ENCODE results near the gene GASK1A.
"Not testable (repeated sequence)": the region's sequence is repeated elsewhere in the genome, so short reads cannot be mapped to it uniquely, and the experiment has no call there.

GASK1A gene

GRCh38 chr3:43059456-43059855 lies 80.3 kb downstream of the GASK1A start:
- Histone ChIP-seq H3K9me3 (ENCODE audit: control insufficient read depth, low read length) (no peaks in the 10 kb centered on the region), H3K4me3 (ENCODE audit: insufficient read depth, low read depth, low read length) (no peak overlapping the region), H3K4me1 (ENCODE audit: control insufficient read depth, insufficient read depth, low read length) (no peaks in the 10 kb centered on the region), H3K27ac (ENCODE audit: insufficient read depth, low read depth, low read length, poor library complexity, severe bottlenecking) (no peak overlapping the region), H3K27me3 (ENCODE audit: control insufficient read depth, insufficient read depth, low read length, poor library complexity, severe bottlenecking) (no peaks in the 10 kb centered on the region), H3K36me3 (ENCODE audit: control insufficient read depth, insufficient read depth, low read length) (no peaks in the 10 kb centered on the region)
- 91 to 94% methylated on average over 1 of the region's 1 CpG for WGBS, 2 experiments

GRCh38 chr3:43061101-43061895 lies 82.2 kb downstream of the GASK1A start:
- Histone ChIP-seq H3K9me3 (ENCODE audit: control insufficient read depth, low read length) (no peaks in the 10 kb centered on the region), H3K36me3 (ENCODE audit: control insufficient read depth, insufficient read depth, low read length) (no peaks in the 10 kb centered on the region), H3K27me3 (ENCODE audit: control insufficient read depth, insufficient read depth, low read length, poor library complexity, severe bottlenecking) (no peaks in the 10 kb centered on the region), H3K4me1 (ENCODE audit: control insufficient read depth, insufficient read depth, low read length) (no peaks in the 10 kb centered on the region), H3K27ac (ENCODE audit: insufficient read depth, low read depth, low read length, poor library complexity, severe bottlenecking) (no peak overlapping the region), H3K4me3 (ENCODE audit: insufficient read depth, low read depth, low read length) (no peak overlapping the region)
- 90 to 91% methylated on average over 8 of the region's 8 CpGs for WGBS, 2 experiments

- 94% methylated on average over 5 of the region's 5 CpGs for WGBS, 2 experiments
- H3K36me3 ChIP-seq (ENCODE audit: control insufficient read depth, insufficient read depth, low read length): no peaks in the 10 kb centered on the region
- no peaks in the 10 kb centered on the region for H3K27me3 ChIP-seq (ENCODE audit: control insufficient read depth, insufficient read depth, low read length, poor library complexity, severe bottlenecking)
- no peaks in the 10 kb centered on the region for H3K4me1 ChIP-seq (ENCODE audit: control insufficient read depth, insufficient read depth, low read length)
- H3K4me3 ChIP-seq (ENCODE audit: insufficient read depth, low read depth, low read length): no peak overlapping the region
- H3K9me3 ChIP-seq (ENCODE audit: control insufficient read depth, low read length): no peaks in the 10 kb centered on the region
- H3K27ac ChIP-seq (ENCODE audit: insufficient read depth, low read depth, low read length, poor library complexity, severe bottlenecking): no peak overlapping the region
Observed at GRCh38 chr3:43062040-43062563, 83.0 kb downstream of the GASK1A start.

- no peaks in the 10 kb centered on the region for H3K4me1 ChIP-seq (ENCODE audit: control insufficient read depth, insufficient read depth, low read length)
- H3K27ac ChIP-seq (ENCODE audit: insufficient read depth, low read depth, low read length, poor library complexity, severe bottlenecking): no peak overlapping the region
- no peaks in the 10 kb centered on the region for H3K9me3 ChIP-seq (ENCODE audit: control insufficient read depth, low read length)
- no peaks in the 10 kb centered on the region for H3K27me3 ChIP-seq (ENCODE audit: control insufficient read depth, insufficient read depth, low read length, poor library complexity, severe bottlenecking)
- H3K36me3 ChIP-seq (ENCODE audit: control insufficient read depth, insufficient read depth, low read length): no peaks in the 10 kb centered on the region
- H3K4me3 ChIP-seq (ENCODE audit: insufficient read depth, low read depth, low read length): no peak overlapping the region
- WGBS, 2 experiments: 74 to 82% methylated on average over 8 of the region's 8 CpGs
Observed at GRCh38 chr3:43062564-43063040, 83.5 kb downstream of the GASK1A start.

- H3K9me3 ChIP-seq (ENCODE audit: control insufficient read depth, low read length): no peaks in the 10 kb centered on the region
- H3K36me3 ChIP-seq (ENCODE audit: control insufficient read depth, insufficient read depth, low read length): no peaks in the 10 kb centered on the region
- 71 to 78% methylated on average over 5 of the region's 5 CpGs for WGBS, 2 experiments
- H3K27ac ChIP-seq (ENCODE audit: insufficient read depth, low read depth, low read length, poor library complexity, severe bottlenecking): no peak overlapping the region
- no peaks in the 10 kb centered on the region for H3K27me3 ChIP-seq (ENCODE audit: control insufficient read depth, insufficient read depth, low read length, poor library complexity, severe bottlenecking)
- no peaks in the 10 kb centered on the region for H3K4me1 ChIP-seq (ENCODE audit: control insufficient read depth, insufficient read depth, low read length)
- H3K4me3 ChIP-seq (ENCODE audit: insufficient read depth, low read depth, low read length): no peak overlapping the region
Observed at GRCh38 chr3:43063114-43063513, 84.0 kb downstream of the GASK1A start.

GRCh38 chr3:43070670-43071069 lies 91.6 kb downstream of the GASK1A start:
- not testable (repeated sequence) for H3K9me3 ChIP-seq (ENCODE audit: control insufficient read depth, low read length); H3K4me3 ChIP-seq (ENCODE audit: insufficient read depth, low read depth, low read length); H3K4me1 ChIP-seq (ENCODE audit: control insufficient read depth, insufficient read depth, low read length); H3K27ac ChIP-seq (ENCODE audit: insufficient read depth, low read depth, low read length, poor library complexity, severe bottlenecking); H3K27me3 ChIP-seq (ENCODE audit: control insufficient read depth, insufficient read depth, low read length, poor library complexity, severe bottlenecking); H3K36me3 ChIP-seq (ENCODE audit: control insufficient read depth, insufficient read depth, low read length)
- 93 to 100% methylated on average over 3 of the region's 5 CpGs for WGBS, 2 experiments

GRCh38 chr3:43071313-43071893 lies 92.3 kb downstream of the GASK1A start:
- Histone ChIP-seq H3K27me3 (ENCODE audit: control insufficient read depth, insufficient read depth, low read length, poor library complexity, severe bottlenecking) (no peaks in the 10 kb centered on the region), H3K36me3 (ENCODE audit: control insufficient read depth, insufficient read depth, low read length) (no peaks in the 10 kb centered on the region), H3K27ac (ENCODE audit: insufficient read depth, low read depth, low read length, poor library complexity, severe bottlenecking) (no peak overlapping the region), H3K9me3 (ENCODE audit: control insufficient read depth, low read length) (no peaks in the 10 kb centered on the region), H3K4me1 (ENCODE audit: control insufficient read depth, insufficient read depth, low read length) (no peaks in the 10 kb centered on the region), H3K4me3 (ENCODE audit: insufficient read depth, low read depth, low read length) (no peak overlapping the region)
- 73 to 74% methylated on average over 7 of the region's 7 CpGs for WGBS, 2 experiments

GRCh38 chr3:43072361-43072760 lies 93.2 kb downstream of the GASK1A start:
- Histone ChIP-seq H3K27ac (ENCODE audit: insufficient read depth, low read depth, low read length, poor library complexity, severe bottlenecking) (no peak overlapping the region), H3K27me3 (ENCODE audit: control insufficient read depth, insufficient read depth, low read length, poor library complexity, severe bottlenecking) (no peaks in the 10 kb centered on the region), H3K36me3 (ENCODE audit: control insufficient read depth, insufficient read depth, low read length) (no peaks in the 10 kb centered on the region), H3K4me3 (ENCODE audit: insufficient read depth, low read depth, low read length) (no peak overlapping the region), H3K9me3 (ENCODE audit: control insufficient read depth, low read length) (no peaks in the 10 kb centered on the region), H3K4me1 (ENCODE audit: control insufficient read depth, insufficient read depth, low read length) (no peaks in the 10 kb centered on the region)
- WGBS, 2 experiments: 86 to 91% methylated on average over 4 of the region's 4 CpGs

- 93 to 94% methylated on average over 7 of the region's 7 CpGs for WGBS, 2 experiments
Observed at GRCh38 chr3:43073116-43073835, 94.2 kb downstream of the GASK1A start.

GRCh38 chr3:43073836-43074220 lies 94.7 kb downstream of the GASK1A start:
- Histone ChIP-seq H3K27ac (ENCODE audit: insufficient read depth, low read depth, low read length, poor library complexity, severe bottlenecking) (no peak overlapping the region), H3K4me3 (ENCODE audit: insufficient read depth, low read depth, low read length) (no peak overlapping the region)
- 88% methylated on average over 5 of the region's 5 CpGs for WGBS, 2 experiments

More at GRCh38 chr3:43073116-43073835, 94.2 kb downstream of the GASK1A start:
- no peaks in the 10 kb centered on the region for H3K36me3 ChIP-seq (ENCODE audit: control insufficient read depth, insufficient read depth, low read length)
- no peaks in the 10 kb centered on the region for H3K9me3 ChIP-seq (ENCODE audit: control insufficient read depth, low read length)
- no peak overlapping the region for H3K27ac ChIP-seq (ENCODE audit: insufficient read depth, low read depth, low read length, poor library complexity, severe bottlenecking)
- H3K4me1 ChIP-seq (ENCODE audit: control insufficient read depth, insufficient read depth, low read length): no peaks in the 10 kb centered on the region
- no peaks in the 10 kb centered on the region for H3K27me3 ChIP-seq (ENCODE audit: control insufficient read depth, insufficient read depth, low read length, poor library complexity, severe bottlenecking)
- H3K4me3 ChIP-seq (ENCODE audit: insufficient read depth, low read depth, low read length): no peak overlapping the region

More at GRCh38 chr3:43073836-43074220, 94.7 kb downstream of the GASK1A start:
- H3K9me3 ChIP-seq (ENCODE audit: control insufficient read depth, low read length): no peaks in the 10 kb centered on the region
- no peaks in the 10 kb centered on the region for H3K27me3 ChIP-seq (ENCODE audit: control insufficient read depth, insufficient read depth, low read length, poor library complexity, severe bottlenecking)
- no peaks in the 10 kb centered on the region for H3K36me3 ChIP-seq (ENCODE audit: control insufficient read depth, insufficient read depth, low read length)
- H3K4me1 ChIP-seq (ENCODE audit: control insufficient read depth, insufficient read depth, low read length): no peaks in the 10 kb centered on the region
